ENCODE results near the gene CAPN9.
"Not testable (repeated sequence)": the region's sequence is repeated elsewhere in the genome, so short reads cannot be mapped to it uniquely, and the experiment has no call there.

Gene CAPN9

DNA sequence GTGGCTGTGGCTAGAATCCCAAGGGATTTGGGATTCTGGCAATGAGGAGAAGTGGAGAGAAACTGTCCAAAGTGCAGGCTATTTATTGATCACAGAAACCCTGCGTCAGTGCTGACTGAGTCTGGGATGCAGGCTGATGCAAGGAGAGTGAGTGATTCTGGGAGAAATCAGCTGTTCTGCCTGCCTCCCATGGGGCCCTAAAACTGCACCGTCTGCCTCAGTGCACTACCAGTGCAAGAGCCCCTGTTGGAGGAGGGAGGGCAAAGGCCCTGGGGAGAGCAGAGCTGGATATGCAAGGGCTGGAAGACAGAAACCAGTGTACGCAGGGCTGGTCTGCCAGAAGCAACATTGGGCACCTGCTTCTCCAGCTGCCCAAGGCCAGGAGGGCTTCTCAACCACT is 78.6 kb downstream of the CAPN9 start:
- DNase-seq (ENCODE audit: low spot score), result no peak

DNA sequence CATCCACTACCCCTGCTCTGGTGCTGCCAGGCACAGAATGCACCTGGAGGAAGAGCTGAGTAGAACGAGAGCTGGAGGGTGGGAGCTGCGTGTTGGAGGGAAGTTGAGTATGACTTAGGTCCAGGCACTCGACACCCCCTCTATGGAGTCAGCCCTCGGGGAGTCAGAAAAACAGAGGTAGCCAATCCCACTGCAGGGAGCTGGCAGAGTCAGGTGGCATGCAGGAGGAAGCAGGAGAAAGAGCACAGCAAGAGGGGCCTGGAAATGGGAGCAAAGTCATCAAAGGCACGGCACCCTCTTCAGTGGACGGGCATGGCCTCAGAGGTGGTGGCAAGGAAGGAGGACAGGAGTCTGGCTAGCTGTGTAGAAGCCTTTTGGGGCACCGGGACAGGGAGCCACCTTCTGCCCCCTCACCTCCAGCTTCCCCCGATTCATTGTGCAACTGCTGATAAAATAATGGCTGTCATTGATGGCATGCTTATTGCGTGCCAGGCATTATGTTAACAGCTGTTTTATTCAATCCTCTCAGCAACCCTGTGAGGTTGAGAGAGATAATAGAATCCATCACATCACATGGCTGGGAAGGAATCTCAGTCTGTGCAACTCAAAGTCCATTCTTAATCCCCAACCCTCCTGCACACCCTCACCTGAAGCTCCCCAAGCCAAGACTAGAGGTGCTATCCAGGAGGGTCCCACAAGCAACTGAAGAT is 79.1 kb downstream of the CAPN9 start:
- DNase-seq (ENCODE audit: low spot score), result no peak

DNA sequence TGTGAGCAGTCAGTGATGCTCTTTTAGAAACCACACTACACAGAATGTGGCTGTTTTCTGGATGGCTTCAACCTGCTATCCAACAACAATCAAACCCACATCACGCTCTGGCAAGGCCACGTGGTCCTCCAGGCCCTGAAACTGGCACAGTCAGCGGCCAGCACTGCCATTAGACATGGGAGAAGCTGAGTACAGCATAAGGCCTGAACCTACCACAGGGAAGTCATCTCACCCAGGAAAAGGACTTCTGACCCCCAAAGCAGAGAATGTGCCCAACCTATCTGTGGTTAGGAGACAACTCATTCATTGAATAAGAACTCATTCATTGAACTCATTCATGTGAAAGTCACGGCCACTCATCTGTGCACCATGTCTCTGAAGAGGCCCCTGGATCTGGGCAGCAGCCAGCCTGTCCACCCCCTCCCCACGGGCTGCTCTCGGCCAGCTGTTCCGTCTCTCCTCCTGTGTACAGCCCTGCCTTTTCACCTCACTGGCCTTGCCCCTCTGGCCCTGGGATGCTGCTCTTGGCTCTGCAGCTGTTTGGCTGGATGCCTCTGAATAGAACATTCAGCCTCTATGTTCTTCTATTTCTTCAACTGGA is 80.0 kb downstream of the CAPN9 start:
- no peak for DNase-seq (ENCODE audit: low spot score)

DNA sequence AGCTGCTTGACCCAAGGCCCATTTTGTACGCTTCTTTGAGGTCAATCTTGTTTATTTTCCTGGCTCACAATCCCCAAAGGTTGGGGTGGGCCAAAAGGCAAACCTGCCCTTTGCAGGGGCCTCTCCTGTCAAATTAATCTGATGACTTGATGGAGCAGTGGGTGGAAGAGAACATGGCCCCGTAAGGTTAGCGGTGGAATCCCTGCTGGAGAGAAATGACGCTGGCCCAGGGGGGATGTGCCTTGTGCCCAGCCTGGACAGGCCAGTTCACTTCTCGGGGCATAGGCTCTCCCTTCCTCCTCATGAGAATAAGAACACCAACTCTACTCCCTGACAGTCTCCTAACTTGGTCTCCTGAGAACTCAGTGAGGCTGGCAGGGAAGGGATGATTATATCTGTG is 80.6 kb downstream of the CAPN9 start:
- no peak for DNase-seq (ENCODE audit: low spot score)

DNA sequence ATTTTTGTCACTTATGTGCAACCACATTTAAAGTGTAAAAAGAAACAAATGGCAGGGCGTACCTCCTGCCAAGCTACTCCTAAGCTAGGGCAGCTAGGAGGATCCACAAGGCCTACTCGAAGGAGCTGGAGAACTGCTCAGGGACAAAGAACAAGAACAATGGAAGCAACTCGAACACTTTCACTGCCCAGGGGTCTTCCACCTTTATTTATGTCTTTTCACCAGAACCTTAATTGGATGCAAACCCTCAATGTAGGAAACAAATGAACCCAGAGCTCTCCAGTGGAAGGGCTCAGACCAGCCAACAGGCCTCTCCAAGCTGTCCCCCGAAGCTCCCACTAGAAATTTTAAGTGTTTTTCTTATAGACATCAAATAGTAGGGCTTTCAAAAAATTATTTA is 81.2 kb downstream of the CAPN9 start:
- no peak for DNase-seq (ENCODE audit: low spot score)

DNA sequence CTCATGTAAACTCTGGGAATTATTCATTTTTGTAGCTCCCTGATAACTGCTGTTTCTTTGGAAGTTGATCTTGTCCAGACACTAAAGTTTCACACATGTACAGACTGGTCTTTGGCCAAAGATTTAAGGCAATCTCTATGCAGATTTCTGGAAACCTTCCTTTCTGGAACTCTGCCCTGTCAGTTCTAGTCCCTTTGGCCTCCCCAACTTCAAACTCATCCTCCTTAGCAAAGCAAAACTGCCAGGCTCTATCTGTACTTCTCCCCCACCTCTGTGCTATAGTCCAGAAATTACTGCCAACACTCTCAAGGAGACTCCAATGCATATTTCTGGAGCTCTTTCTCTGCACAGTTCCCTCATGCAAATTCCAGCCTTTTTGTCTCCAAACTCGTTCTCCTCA is 84.6 kb downstream of the CAPN9 start:
- no peak for DNase-seq (ENCODE audit: low spot score)

DNA sequence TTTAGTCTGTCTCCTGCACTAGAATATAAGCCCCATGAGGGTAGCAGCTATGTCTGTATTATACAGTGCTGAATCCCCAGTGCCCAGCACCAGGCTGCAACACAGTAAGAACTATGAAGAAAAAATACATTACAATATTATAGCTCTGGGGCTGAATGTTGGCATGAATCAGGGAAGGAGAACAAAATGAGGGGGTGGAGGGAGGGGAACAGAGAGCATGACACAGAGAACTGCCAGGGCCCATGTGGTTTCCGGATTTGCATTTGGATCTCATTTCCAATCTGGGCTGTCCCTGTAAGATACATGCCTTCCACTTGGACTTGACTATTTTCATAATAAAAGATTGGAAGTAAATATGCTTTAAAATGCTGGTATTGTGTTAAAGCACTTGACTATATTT is 85.3 kb downstream of the CAPN9 start:
- no peak for DNase-seq (ENCODE audit: low spot score)

DNA sequence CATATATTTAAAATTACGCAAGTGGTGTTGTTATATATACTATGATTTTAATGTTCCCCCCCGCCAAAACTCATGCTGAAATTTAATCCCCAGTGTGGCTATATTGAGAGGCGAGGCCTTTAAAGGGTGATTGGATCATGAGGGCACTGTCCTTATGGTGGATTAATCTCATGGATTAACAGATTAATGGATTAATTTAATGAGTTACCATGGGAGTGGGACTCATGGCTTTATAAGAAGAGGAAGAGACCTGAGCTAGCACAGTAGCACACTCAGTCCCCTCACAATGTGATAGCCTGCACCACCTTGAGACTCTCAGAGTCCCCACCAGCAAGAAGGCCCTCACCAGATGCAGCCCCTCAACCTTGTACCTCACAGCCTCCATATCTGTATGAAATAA is 86.3 kb downstream of the CAPN9 start:
- DNase-seq (ENCODE audit: low spot score), result no peak

DNA sequence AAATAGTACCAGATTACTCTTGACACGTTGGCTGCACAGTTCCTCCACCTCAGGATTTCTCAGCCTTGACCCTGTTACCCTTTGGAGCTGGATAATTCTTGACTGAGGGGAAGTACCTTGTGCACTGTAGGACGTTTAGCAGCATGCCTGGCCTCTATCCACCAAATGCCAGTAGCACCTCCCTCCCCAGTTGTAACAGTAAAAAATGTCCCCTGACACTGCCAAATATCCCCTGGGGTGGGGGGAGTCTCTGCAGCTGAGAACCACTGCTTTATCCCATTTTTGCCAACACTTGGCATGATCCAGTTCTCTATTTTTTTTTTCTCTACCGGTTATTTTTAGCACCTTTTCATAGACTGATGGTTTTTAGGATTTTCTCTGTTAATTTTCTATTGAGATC is 87.1 kb downstream of the CAPN9 start:
- DNase-seq (ENCODE audit: low spot score), result no peak

DNA sequence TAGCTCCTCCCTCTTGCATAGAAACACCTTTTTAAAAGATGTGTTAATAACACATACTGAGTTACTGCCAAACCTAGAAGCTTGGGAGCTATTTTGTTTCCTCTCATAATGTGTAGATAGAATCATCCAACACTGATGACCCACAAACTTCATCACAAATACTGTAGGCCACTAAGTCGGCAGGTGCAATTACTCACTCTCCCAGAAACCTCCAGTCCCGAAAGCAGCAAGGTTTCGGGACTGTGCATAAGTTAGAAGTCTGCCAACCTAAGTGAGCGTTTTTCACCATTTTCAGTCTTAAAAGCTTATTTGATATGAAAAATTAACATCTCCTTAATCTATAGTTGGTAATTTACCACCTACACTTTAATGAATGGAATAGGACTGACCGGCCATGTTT is 89.2 kb downstream of the CAPN9 start:
- DNase-seq (ENCODE audit: low spot score), result no peak

DNA sequence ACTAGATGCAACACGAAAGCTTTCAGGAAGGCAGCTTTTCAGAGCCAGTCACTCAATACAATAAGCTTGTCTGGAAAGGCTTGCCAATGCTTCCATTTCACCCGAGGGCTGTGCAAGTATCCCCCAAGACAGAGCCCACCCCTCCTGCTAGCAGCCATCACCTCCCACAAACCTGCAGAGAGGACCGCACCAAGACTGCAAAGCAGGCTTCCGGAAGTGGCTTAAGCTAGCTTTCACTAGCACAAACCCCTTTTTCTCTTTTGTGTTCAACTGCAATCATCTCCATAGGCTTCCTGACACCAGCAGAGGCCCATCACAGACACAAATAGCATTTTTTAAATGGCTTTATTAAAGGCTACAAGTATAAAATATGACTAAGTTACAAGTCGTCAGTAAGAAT is 89.6 kb downstream of the CAPN9 start:
- DNase-seq (ENCODE audit: low spot score), result no peak

DNA sequence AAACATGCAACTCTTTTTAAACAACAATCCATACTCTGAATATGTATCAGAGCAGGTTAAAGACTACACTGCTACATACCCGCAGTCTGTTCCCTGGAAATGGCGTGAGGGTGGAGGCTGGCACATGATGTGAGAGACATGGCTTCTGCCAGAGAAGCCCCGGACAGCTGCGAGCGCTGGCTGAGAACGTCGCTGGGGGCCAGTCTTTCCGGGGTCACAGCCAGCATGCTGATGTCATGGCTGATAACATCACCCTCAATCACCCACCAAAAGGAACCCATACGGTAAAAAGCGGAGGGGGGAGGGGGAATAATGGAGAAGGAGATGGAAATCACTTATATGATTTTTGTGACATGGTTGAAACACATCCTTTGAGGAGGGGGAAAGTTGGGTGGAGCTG is 92.0 kb downstream of the CAPN9 start:
- no peak for DNase-seq (ENCODE audit: low spot score)

DNA sequence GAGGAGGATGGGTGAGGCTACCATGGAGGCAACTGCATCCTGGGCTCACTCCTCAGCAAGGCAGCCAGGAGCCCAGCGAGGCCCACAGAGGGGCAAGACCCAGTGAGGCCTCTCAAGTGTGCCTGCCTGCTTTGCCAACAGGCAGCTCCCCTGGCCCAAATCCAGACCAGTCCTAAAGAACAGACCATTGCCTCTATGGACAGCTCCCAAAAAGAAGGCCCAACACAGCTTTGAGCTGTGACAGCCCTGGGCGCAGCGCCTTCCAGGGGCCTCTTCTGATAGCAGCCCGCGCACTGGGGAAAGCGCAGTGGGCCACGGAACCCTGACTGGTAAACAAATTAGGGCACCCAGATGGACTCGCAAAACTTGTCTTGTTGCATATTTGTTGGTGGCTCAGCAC is 95.6 kb downstream of the CAPN9 start:
- DNase-seq (ENCODE audit: low spot score), result no peak

DNA sequence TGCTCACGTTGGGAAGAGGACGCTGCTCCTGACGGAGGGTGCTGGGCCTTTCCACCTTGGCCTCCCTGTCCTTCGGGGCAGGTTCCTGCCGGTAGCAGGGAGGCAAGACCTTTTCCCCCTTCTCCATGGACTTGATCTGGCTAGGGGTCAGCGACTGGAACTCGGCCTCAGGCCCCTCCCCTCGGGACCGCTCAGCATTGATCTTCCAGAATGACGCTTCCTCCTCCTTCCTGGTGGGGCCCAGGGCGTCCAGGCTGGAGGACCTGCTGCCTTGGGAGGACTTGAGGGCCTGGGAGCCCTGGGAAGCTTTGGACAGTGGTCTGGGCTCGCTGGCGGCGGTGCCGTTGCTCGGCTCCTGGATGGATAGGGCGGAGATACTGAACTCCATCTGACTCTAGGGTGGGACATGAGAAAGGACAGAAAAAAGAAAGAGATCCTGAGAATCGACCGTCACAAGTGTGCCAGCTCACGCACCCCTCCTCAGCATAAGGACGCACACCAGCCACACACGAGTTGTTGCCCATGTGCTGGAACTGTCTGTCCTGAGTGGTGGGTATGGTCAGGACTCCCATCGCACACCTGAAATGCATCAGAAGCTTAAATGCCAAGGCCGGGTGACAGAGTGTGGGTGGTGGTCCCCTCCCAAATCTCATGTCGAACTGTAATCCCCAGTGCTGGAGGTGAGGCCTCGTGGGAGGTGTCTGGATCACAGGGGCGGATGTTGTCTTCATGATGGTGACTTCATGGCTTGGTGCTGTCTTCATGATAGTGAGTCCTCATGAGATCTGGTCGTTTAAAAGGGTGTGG is 96.5 kb downstream of the CAPN9 start:
- no peak for DNase-seq (ENCODE audit: low spot score)

DNA sequence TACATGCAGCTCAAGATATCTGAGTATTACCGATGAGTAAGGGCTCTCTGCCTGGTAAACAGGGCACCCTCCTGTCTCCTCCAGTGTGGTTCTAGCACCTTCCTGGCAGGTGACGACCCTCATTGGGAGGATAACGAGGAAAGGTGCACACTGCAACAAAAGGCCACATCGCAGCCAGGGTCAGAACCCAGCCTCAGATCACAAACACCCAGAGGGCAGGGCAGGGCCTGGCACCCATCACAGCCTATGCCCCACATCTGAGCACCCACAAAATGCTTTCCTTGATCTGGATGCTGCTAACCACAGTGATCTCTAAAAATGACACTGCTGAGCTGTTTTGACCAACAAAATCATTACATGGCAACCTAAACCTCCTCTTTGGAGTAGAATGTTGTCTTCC is 97.4 kb downstream of the CAPN9 start:
- no peak for DNase-seq (ENCODE audit: low spot score)

DNA sequence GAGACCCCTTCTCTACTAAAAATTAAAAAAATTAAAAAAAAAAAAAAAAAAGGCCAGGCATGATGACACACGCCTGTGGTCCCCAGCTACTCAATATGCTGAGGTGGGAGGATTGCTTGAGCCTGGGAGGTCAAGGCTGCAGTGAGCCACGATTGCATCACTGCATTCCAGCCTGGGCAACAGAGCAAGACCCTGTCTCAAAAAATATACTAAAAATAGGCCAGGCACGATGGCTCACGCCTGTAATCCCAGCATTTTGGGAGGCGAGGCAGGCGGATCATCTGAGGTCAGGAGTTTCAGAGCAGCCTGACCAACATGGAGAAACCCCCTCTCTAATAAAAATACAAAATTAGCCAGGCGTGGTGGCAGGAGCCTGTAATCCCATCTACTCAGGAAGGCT is 98.0 kb downstream of the CAPN9 start:
- DNase-seq (ENCODE audit: low spot score), result not testable (repeated sequence)

DNA sequence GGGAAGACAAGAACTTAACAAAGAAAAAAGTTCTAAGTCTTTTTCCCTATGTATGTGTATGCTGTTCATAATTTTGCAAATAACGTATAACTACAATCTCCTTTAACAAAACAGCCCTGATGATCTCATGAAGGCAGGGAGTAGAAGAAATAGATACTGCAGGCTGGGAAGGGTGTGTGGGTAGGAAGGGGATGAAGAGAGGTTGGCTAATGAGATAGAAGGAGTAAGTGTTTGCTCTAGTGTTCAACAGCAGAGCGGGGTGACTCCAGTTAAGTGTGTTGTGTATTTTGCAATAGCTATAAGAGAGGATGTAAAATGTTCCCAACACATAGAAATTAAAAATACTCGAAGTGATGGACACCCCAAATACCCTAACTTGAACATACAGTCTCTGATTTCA is 101.0 kb downstream of the CAPN9 start:
- no peak for DNase-seq (ENCODE audit: low spot score)

DNA sequence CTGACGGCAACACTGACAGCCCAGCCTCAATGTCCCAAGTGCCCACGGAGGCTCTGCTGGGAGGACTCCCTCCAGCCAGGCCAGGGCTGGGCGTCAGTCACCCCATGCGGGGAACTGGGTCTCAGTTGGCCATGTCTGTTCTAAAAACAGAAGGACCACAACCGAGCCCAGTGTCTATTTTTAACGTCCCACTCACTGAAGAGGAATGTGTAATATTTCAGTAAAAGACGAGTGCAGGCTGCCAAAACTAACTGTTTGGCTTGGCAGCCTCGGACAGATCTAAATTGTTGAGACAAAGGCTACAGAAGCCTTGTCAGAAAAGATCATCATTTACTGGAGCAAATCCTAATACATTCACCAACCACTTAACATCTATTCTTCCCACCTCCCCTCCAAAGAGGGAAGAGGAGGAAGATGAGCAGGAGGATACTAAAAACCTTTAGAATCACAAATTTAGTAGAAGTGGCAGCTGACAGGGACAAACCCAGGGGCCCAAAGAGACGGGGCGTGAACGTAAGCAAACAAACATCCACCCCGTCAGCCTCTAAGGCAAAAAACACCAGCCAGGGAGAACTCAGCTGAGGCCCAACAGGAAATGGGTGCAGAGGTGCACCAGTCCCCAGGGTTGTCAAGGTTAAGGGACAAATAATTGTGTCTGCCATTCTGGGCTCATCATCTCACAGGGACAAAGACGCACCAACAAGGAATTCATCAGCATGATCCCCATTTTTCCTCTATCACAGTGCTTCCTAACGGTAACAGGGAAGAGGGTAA is 102.5 kb downstream of the CAPN9 start:
- DNase-seq (ENCODE audit: low spot score), result no peak

DNA sequence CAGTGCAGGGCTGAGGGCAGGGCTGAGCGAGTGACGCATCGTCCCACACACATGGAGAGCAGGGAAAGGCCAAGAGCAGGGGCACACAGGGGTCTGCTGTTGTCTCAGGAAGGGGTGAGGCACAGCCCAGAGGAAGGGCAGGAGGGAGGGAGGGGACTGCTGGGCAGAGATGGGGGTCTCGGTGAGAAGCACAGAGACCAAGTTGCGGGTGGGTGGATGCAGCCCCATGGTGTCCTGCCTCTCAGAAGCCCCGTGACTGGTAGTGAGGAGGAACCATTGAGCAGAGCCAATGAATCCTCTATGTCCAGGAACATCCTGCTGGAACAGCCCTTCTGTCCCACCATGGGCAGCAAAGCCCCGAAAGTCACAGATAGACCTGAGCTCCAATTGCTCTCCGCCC is 103.4 kb downstream of the CAPN9 start:
- no peak for DNase-seq (ENCODE audit: low spot score)

DNA sequence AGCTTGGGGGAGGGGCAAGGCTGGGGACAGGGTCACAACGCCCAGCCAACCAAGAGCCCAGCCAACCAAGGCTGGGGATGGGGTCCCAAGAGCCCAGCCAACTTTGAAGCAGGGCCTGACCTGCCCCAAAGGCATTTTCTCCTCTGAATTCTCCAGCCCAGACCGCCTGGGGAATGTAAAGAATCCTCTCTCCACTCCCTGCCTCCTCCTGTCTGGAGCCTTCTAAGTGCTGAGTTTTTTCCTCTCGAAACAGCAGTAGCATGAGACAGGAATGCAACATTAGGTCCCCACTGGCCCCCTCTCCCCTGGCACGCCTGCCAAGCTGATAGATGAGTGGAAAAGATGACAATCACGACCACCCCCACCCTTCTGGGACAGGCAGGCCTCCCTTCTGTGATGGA is 104.1 kb downstream of the CAPN9 start:
- no peak for DNase-seq (ENCODE audit: low spot score)
